Kidney (tissue), 14 donors: Measurements from ENCODE around the gene PRKCE. TPM values are rescaled to one million over a fixed set of nuclear protein-coding genes. Genes with fewer than 3 reads are reported as not detected.

ENCODE experiments used
- DNase-seq, 5 donors: peaks; one replicate each; pipeline ENCODE4 v3.0.0-alpha.2; 2013 to 2020
- FAIRE-seq: peaks from 2 replicates; lab custom pipeline; 2012; peaks lifted over from hg19 to GRCh38; lab: Jason Lieb, UNC
- H3K27ac ChIP-seq, 2 donors: one replicate each; pipeline ENCODE4 v1.7.0; 2013; ENCODE audit warnings: low read depth in 2 of 2, low read length in 2 of 2, inconsistent platforms in 1 of 2
- H3K27me3 ChIP-seq: one replicate; pipeline ENCODE4 v1.7.1; 2013; ENCODE audit warnings: low read length, inconsistent platforms; ENCODE audit not compliant: control insufficient read depth, insufficient read depth
- H3K36me3 ChIP-seq, 3 donors: one replicate each; pipeline versions ENCODE4 v1.7.0 to v1.7.1; 2013; ENCODE audit warnings: low read length in 3 of 3, control low read depth in 1 of 3, inconsistent platforms in 1 of 3; ENCODE audit not compliant: insufficient read depth in 3 of 3, control insufficient read depth in 2 of 3
- H3K4me1 ChIP-seq, 3 donors: one replicate each; pipeline versions ENCODE4 v1.7.0 to v1.7.1; 2013; ENCODE audit warnings: low read length in 3 of 3, inconsistent platforms in 1 of 3, low read depth in 1 of 3; ENCODE audit not compliant: control insufficient read depth in 2 of 3, insufficient read depth in 2 of 3
- H3K4me3 ChIP-seq, 3 donors: one replicate each; pipeline versions ENCODE4 v1.7.0 to v1.8.1; 2013; ENCODE audit warnings: low read length in 3 of 3, control low read depth in 1 of 3, inconsistent platforms in 1 of 3
- H3K9ac ChIP-seq, 3 donors: one replicate each; pipeline versions ENCODE4 v1.7.0 to v1.7.1; 2013; ENCODE audit warnings: low read length in 3 of 3, control low read depth in 1 of 3, inconsistent platforms in 1 of 3
- H3K9me3 ChIP-seq, 3 donors: one replicate each; pipeline versions ENCODE4 v1.7.0 to v1.7.1; 2013; ENCODE audit warnings: low read length in 3 of 3, control low read depth in 1 of 3, inconsistent platforms in 1 of 3; ENCODE audit not compliant: control insufficient read depth in 2 of 3, insufficient read depth in 1 of 3
- intact Hi-C: fragments of 100-400 bp; cut with DNase I; formaldehyde crosslinking; loops from one replicate; pipeline ENCODE4 v1.11.1; 2022
- polyA plus RNA-seq: library from polyadenylated mRNA; stranded (reverse); fragments of 350-450 nt; fragmentation: Illumina TruSeq; extraction: RNeasy Lipid Tissue Mini Kit (QIAGEN cat#74804); gene quantifications from one replicate; pipeline ENCODE4 v1.2.3, GENCODE V29; 2014; ENCODE audit warnings: low read depth, low replicate concordance; ENCODE audit not compliant: insufficient read depth
- total RNA-seq: library from RNA; stranded (reverse); fragmentation: NEBNext Ultra II Directional; extraction: Animal tissue kit (Norgen Biotek cat#: 25700); gene quantifications from one replicate; pipeline ENCODE4 v1.2.1, GENCODE V29; 2021
- TF ChIP-seq, protein P1 (sequence below): IDR thresholded peaks from 3 replicates; pipeline ENCODE4 v1.5.1; 2012; ENCODE audit warnings: mild to moderate bottlenecking, moderate library complexity, borderline replicate concordance; ENCODE audit not compliant: insufficient read depth; ENCODE audit errors: extremely low read depth
- donor health status: control.
- donor health status: control.
- donor health status: control.
- donor health status: control.
- donor health status: control.
- donor health status: DM: yes; HTN: yes; CAD: no.
- donor health status: Normal renal cell carcinoma (clear cell type).

The PRKCE gene
- total and polyA plus RNA-seq, 2 donors from 2014 or later, result 11.1 to 27.3 TPM

DNA sequence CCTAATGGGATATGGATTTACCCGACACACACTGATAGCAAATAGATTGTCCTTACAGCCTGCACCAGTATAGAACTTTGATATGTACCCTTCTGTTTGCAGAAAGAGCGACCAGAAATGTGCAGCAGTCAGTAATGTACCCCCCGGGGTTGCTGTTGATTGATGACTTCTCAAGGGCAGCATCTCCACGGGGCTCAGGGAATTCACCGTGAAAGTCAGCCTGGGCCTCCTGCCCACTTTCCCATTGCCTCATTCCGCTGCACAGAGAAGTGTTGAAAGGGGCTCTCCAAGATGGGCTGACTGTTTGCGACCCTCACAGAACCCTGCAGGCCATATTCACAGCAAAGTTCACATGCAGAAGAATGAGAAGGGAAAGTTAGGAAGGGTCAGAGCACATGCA, 241.3 kb downstream of the PRKCE start:
- TF ChIP-seq, protein P1, sequence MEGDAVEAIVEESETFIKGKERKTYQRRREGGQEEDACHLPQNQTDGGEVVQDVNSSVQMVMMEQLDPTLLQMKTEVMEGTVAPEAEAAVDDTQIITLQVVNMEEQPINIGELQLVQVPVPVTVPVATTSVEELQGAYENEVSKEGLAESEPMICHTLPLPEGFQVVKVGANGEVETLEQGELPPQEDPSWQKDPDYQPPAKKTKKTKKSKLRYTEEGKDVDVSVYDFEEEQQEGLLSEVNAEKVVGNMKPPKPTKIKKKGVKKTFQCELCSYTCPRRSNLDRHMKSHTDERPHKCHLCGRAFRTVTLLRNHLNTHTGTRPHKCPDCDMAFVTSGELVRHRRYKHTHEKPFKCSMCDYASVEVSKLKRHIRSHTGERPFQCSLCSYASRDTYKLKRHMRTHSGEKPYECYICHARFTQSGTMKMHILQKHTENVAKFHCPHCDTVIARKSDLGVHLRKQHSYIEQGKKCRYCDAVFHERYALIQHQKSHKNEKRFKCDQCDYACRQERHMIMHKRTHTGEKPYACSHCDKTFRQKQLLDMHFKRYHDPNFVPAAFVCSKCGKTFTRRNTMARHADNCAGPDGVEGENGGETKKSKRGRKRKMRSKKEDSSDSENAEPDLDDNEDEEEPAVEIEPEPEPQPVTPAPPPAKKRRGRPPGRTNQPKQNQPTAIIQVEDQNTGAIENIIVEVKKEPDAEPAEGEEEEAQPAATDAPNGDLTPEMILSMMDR, result no peak
- FAIRE-seq (no peak), DNase-seq (no peak)
- H3K4me3 ChIP-seq, result no peak overlapping the region
- no peaks in the 10 kb centered on the region for H3K9me3 ChIP-seq
- no peaks in the 10 kb centered on the region for H3K27me3 ChIP-seq
- H3K36me3 ChIP-seq, result no peaks in the 10 kb centered on the region
- H3K9ac ChIP-seq, result no peak overlapping the region
- peaks cover 3 to 14% (median 4%) of the 10 kb centered on the region in 3 donors for H3K4me1 ChIP-seq
- intact Hi-C loops, result no loop called here
- H3K27ac ChIP-seq, result no peak overlapping the region

DNA sequence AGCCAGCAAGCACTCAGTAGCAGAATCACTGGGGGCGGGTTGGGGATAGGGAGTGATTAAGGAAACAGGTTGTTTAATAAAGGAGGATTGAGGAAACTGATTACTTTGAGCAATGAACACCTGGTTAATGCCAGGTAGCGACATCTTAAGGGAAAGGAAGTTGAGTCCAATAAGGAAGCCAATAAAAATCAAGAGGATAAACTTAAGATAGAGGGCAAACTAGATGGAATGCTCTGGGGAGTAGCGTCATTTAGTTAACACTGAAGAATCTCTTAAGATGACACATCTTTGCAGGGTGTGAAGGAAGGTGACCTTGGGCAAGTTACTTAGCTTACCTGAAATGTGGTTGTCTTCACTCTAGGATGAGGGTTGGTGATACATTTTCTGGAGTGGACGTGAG, 242.7 kb downstream of the PRKCE start:
- FAIRE-seq, result no peak
- no peaks in the 10 kb centered on the region for H3K27me3 ChIP-seq
- no peak overlapping the region for H3K9ac ChIP-seq
- no peaks in the 10 kb centered on the region for H3K36me3 ChIP-seq
- H3K4me3 ChIP-seq, result no peak overlapping the region
- no peak overlapping the region for H3K27ac ChIP-seq
- DNase-seq, result no peak
- H3K4me1 ChIP-seq, result peaks cover 3 to 14% (median 4%) of the 10 kb centered on the region in 3 donors
- H3K9me3 ChIP-seq, result no peaks in the 10 kb centered on the region
- TF ChIP-seq, protein P1, result no peak
- intact Hi-C loops, result no loop called here

DNA sequence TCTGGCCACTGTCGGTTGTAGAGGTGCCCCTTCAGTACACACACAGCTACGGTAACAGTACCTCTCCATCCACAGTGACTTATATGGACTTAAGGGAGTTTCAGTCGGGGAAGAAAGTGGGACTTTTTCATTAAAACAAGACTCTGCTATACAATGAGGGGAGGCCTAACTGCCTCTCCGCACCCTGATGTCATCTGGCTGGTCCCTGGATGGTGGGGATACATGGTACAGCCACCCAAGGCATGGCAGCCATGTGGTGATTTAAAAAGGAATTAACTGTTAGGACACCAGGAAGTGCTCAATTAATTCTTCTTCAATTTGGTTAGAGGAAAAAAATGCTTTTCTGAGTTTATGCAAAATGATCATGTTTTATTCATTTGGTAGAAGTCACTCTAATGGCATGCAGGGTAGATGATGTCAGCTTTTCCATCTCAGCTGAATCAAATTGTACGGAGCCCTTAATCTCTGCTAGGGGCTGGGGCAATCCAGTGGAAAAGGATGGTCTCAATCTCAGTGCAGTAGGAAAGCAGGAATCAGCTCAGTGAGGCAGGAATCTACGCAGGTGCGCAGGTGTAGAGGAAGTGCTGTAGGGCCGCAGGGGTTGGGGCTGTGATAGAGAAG, 243.9 kb downstream of the PRKCE start:
- Histone ChIP-seq H3K9ac (no peak overlapping the region), H3K27me3 (no peaks in the 10 kb centered on the region), H3K9me3 (no peaks in the 10 kb centered on the region), H3K36me3 (no peaks in the 10 kb centered on the region), H3K27ac (no peak overlapping the region), H3K4me3 (no peak overlapping the region), H3K4me1 (peaks cover 3 to 11% (median 4%) of the 10 kb centered on the region in 3 donors)
- FAIRE-seq (no peak), DNase-seq (no peak)
- intact Hi-C loops, result no loop called here
- TF ChIP-seq, protein P1, result no peak

DNA sequence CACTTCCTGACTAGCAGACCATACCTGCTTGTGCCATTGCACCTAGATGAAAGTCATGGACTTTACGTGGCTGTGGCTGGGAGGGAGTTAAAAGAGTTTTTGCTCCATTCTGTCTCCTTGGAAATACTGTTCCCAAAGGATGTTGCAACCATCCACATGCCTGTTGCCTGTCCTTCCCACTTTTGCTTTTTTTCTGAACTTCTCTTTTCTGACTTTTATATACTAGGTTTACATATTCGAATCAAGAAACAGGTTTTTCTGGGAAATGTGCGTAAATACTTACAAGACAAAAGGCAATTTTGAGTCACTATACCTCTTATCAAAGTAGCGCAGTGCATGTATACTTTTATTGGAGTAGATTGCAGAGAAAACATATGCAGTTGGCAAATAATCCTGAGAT, 244.8 kb downstream of the PRKCE start:
- TF ChIP-seq, protein P1, result no peak
- H3K9ac ChIP-seq, result no peak overlapping the region
- no peak overlapping the region for H3K27ac ChIP-seq
- no peaks in the 10 kb centered on the region for H3K9me3 ChIP-seq
- H3K4me1 ChIP-seq, result peaks cover 3 to 8% (median 4%) of the 10 kb centered on the region in 3 donors
- FAIRE-seq (no peak), DNase-seq (no peak)
- no peaks in the 10 kb centered on the region for H3K27me3 ChIP-seq
- no peaks in the 10 kb centered on the region for H3K36me3 ChIP-seq
- no peak overlapping the region for H3K4me3 ChIP-seq
- intact Hi-C loops, result no loop called here
